GM12878 (cell line): Measurements from ENCODE around the gene FNDC3B.

Experiments used
- ATF7 ChIP-seq: fragments of 450-650 bp; IDR thresholded peaks from 2 replicates; pipeline ENCODE4 v1.6.1; 2016; ENCODE audit warnings: low read depth, mild to moderate bottlenecking
- CTCF ChIP-seq, 3 experiments: IDR thresholded peaks in 2 of 3; conservative IDR thresholded peaks in 1 of 3; 2 replicates each; pipeline ENCODE4 v1.5.1; 2011; ENCODE audit warnings: low read depth in 3 of 3, low read length in 3 of 3, mild to moderate bottlenecking in 3 of 3, control low read depth in 2 of 3, moderate library complexity in 2 of 3, inconsistent platforms in 1 of 3, mixed read lengths in 1 of 3; ENCODE audit not compliant: control insufficient read depth in 2 of 3, insufficient read depth in 1 of 3; ENCODE audit errors: extremely low read depth in 1 of 3
- ESRRA ChIP-seq: IDR thresholded peaks from 2 replicates; pipeline ENCODE4 v1.6.1; 2012; ENCODE audit warnings: mild to moderate bottlenecking, low read length, improper control_type of control experiment
- EZH2 ChIP-seq: IDR thresholded peaks from 2 replicates; pipeline ENCODE4 v1.6.1; 2012; ENCODE audit warnings: low read depth, mild to moderate bottlenecking, control low read depth, inconsistent platforms, low read length, borderline replicate concordance; ENCODE audit not compliant: control insufficient read depth
- MTA2 ChIP-seq: fragments of 450-650 bp; IDR thresholded peaks from 2 replicates; pipeline ENCODE4 v1.6.1; 2016; ENCODE audit warnings: low read depth, mild to moderate bottlenecking, moderate library complexity
- NFIC ChIP-seq: IDR thresholded peaks from 2 replicates; pipeline ENCODE4 v1.6.1; 2012; ENCODE audit warnings: low read depth, mild to moderate bottlenecking, inconsistent platforms, low read length, moderate library complexity
- NFXL1 ChIP-seq: fragments of 450-650 bp; IDR thresholded peaks from 2 replicates; pipeline ENCODE4 v1.6.1; 2017; ENCODE audit warnings: antibody characterized with exemption, mild to moderate bottlenecking, borderline replicate concordance
- NR2F1 ChIP-seq: fragments of 450-650 bp; conservative IDR thresholded peaks from 2 replicates; pipeline ENCODE4 v1.6.1; 2017; ENCODE audit warnings: mild to moderate bottlenecking
- POLR2AphosphoS5 ChIP-seq: IDR thresholded peaks from 2 replicates; pipeline ENCODE4 v1.6.1; 2011; ENCODE audit warnings: mild to moderate bottlenecking, low read length, inconsistent platforms
- SMARCA5 ChIP-seq: fragments of 450-650 bp; IDR thresholded peaks from 2 replicates; pipeline ENCODE4 v1.6.1; 2017; ENCODE audit warnings: mild to moderate bottlenecking
- TAF1 ChIP-seq: IDR thresholded peaks from 2 replicates; pipeline ENCODE4 v1.6.1; 2011; ENCODE audit warnings: mild to moderate bottlenecking, low read depth, low read length, borderline replicate concordance
- TCF7 ChIP-seq: IDR thresholded peaks from 2 replicates; pipeline ENCODE4 v1.6.1; 2014; ENCODE audit warnings: antibody characterized with exemption, borderline replicate concordance

GRCh38 chr3:172113710-172114109, 74.3 kb downstream of the FNDC3B start:
- TF ChIP-seq NFIC (no peak), ESRRA (no peak), NR2F1 (no peak), EZH2 (no peak), MTA2 (no peak), NFXL1 (no peak), CTCF (IDR thresholded peaks at IDR 0.05 in 2 of 3, conservative IDR thresholded peaks at IDR 0.05 in 1 of 3; ENCODE audit: control insufficient read depth in 2 of 3, extremely low read depth in 1 of 3, insufficient read depth in 1 of 3, low read depth in 3 of 3, low read length in 3 of 3) (no peak), SMARCA5 (no peak), ATF7 (no peak), TAF1 (no peak), POLR2AphosphoS5 (no peak), TCF7 (no peak)
